Subcutaneous adipose tissue (tissue), 4 donors: ENCODE data around the gene LDLRAD4. TPM values are rescaled to one million over a fixed set of nuclear protein-coding genes. Genes with fewer than 3 reads are reported as not detected.

ENCODE experiments used
- CTCF ChIP-seq: fragments of 450-650 bp; IDR thresholded peaks from one replicate; pipeline ENCODE4 v1.5.1; 2016; ENCODE audit warnings: low read depth, mild to moderate bottlenecking, control low read depth, antibody characterized with exemption, moderate library complexity
- total RNA-seq, 4 donors: library from RNA; depleted of rRNA; stranded (reverse); fragments of >200 nt; gene quantifications; one replicate each; pipeline ENCODE4 v1.1.0, GENCODE V29; 2016

LDLRAD4 gene
- total RNA-seq, 4 donors from 2014 or later, result 16.4 to 28.4 (median 21.6) TPM

- TF ChIP-seq CTCF, result no peak
These were observed 38.9 kb upstream of the LDLRAD4 start for GRCh38 chr18:13179566-13180113.

- TF ChIP-seq CTCF, result no peak
These were observed 37.8 kb upstream of the LDLRAD4 start for GRCh38 chr18:13180614-13181375.

GRCh38 chr18:13181765-13182164, 36.8 kb upstream of the LDLRAD4 start:
- TF ChIP-seq CTCF, result no peak

GRCh38 chr18:13183359-13183758, 35.2 kb upstream of the LDLRAD4 start:
- TF ChIP-seq CTCF, result no peak

- TF ChIP-seq CTCF, result no peak
These were observed 34.8 kb upstream of the LDLRAD4 start for GRCh38 chr18:13183790-13184189.

GRCh38 chr18:13184396-13184795, 34.2 kb upstream of the LDLRAD4 start:
- TF ChIP-seq CTCF, result no peak

- TF ChIP-seq CTCF, result no peak
These were observed 32.8 kb upstream of the LDLRAD4 start for GRCh38 chr18:13185675-13186198.
